GM18873 (cell line): ENCODE data around the gene WHRN.

Experiments used
- ATAC-seq: cut with Tn5 transposase; IDR thresholded peaks from one replicate; pipeline ENCODE4 v1.9.1; 2021; ENCODE audit warnings: mild to moderate bottlenecking, moderate library complexity, moderate number of reproducible peaks; ENCODE audit not compliant: unreplicated experiment, low FRiP score

WHRN gene

GRCh38 chr9:114386886-114387679 is 118.2 kb downstream of the WHRN start:
- ATAC-seq: no peak

- ATAC-seq: no peak
These were observed 118.8 kb downstream of the WHRN start for GRCh38 chr9:114386361-114386885.

GRCh38 chr9:114385397-114386181 is 119.7 kb downstream of the WHRN start:
- ATAC-seq: peak; percentile 91

GRCh38 chr9:114384836-114385396 is 120.4 kb downstream of the WHRN start:
- ATAC-seq: no peak

GRCh38 chr9:114384341-114384740 is 120.9 kb downstream of the WHRN start:
- no peak for ATAC-seq

GRCh38 chr9:114383521-114384231 is 121.6 kb downstream of the WHRN start:
- no peak for ATAC-seq

GRCh38 chr9:114382699-114383520 is 122.4 kb downstream of the WHRN start:
- ATAC-seq: peak; percentile 26

- ATAC-seq: no peak
These were observed 126.4 kb downstream of the WHRN start for GRCh38 chr9:114378883-114379282.

GRCh38 chr9:114378016-114378415 is 127.3 kb downstream of the WHRN start:
- no peak for ATAC-seq

GRCh38 chr9:114376586-114377445 is 128.5 kb downstream of the WHRN start:
- no peak for ATAC-seq

GRCh38 chr9:114375386-114376175 is 129.7 kb downstream of the WHRN start:
- ATAC-seq: no peak

GRCh38 chr9:114374936-114375335 is 130.3 kb downstream of the WHRN start:
- ATAC-seq: no peak

GRCh38 chr9:114373960-114374730 is 131.1 kb downstream of the WHRN start:
- ATAC-seq: no peak

- peak; percentile 90 for ATAC-seq
These were observed 132.3 kb downstream of the WHRN start for GRCh38 chr9:114372921-114373448.

GRCh38 chr9:114371973-114372917 is 133.0 kb downstream of the WHRN start:
- ATAC-seq: no peak
